HEK293T (cell line): ENCODE results near the gene ADCY2.

Experiments
- CTCF ChIA-PET: fragments of 350-600 bp; formaldehyde crosslinking; extraction: SDS; loops from one replicate; lab custom pipeline; 2021; ENCODE audit warnings: antibody characterized with exemption, inconsistent platforms; lab: Yijun Ruan, JAX
- POLR2A ChIA-PET: fragments of 350-600 bp; formaldehyde crosslinking; extraction: SDS; loops from one replicate; lab custom pipeline; 2020; ENCODE audit warnings: antibody characterized with exemption, inconsistent platforms; lab: Yijun Ruan, JAX
- DNase-seq: peaks from one replicate; pipeline ENCODE4 v3.0.0; 2012; ENCODE audit warnings: mixed read lengths; ENCODE audit errors: extremely low spot score
- ARNT ChIP-seq: fragments of 450-650 bp; IDR thresholded peaks from 2 replicates; pipeline ENCODE4 v1.6.1; 2017; ENCODE audit warnings: mild to moderate bottlenecking
- BHLHE40 ChIP-seq: fragments of 450-650 bp; IDR thresholded peaks from 2 replicates; pipeline ENCODE4 v1.6.1; 2016; ENCODE audit warnings: mild to moderate bottlenecking, moderate library complexity, borderline replicate concordance
- CTBP1 ChIP-seq: fragments of 450-650 bp; IDR thresholded peaks from 2 replicates; pipeline ENCODE4 v1.6.1; 2016; ENCODE audit warnings: borderline replicate concordance
- ELF4 ChIP-seq: fragments of 450-650 bp; IDR thresholded peaks from 2 replicates; pipeline ENCODE4 v1.6.1; 2017; ENCODE audit warnings: antibody characterized with exemption
- FOXA1 ChIP-seq: fragments of 450-650 bp; IDR thresholded peaks from 2 replicates; pipeline ENCODE4 v1.6.1; 2016; ENCODE audit warnings: mild to moderate bottlenecking
- FOXK2 ChIP-seq: fragments of 450-650 bp; IDR thresholded peaks from 2 replicates; pipeline ENCODE4 v1.6.1; 2016; ENCODE audit warnings: mild to moderate bottlenecking
- FOXM1 ChIP-seq: fragments of 450-650 bp; IDR thresholded peaks from 2 replicates; pipeline ENCODE4 v1.6.1; 2017; ENCODE audit warnings: mild to moderate bottlenecking, borderline replicate concordance
- HDGF ChIP-seq: fragments of 450-650 bp; IDR thresholded peaks from 2 replicates; pipeline ENCODE4 v1.6.1; 2017; ENCODE audit warnings: antibody characterized with exemption, borderline replicate concordance
- L3MBTL2 ChIP-seq: fragments of 450-650 bp; conservative IDR thresholded peaks from 2 replicates; pipeline ENCODE4 v1.6.1; 2016; ENCODE audit warnings: mild to moderate bottlenecking
- LEF1 ChIP-seq: fragments of 450-650 bp; IDR thresholded peaks from 2 replicates; pipeline ENCODE4 v1.6.1; 2017; ENCODE audit warnings: mild to moderate bottlenecking, borderline replicate concordance
- NFRKB ChIP-seq: fragments of 450-650 bp; IDR thresholded peaks from 2 replicates; pipeline ENCODE4 v1.6.1; 2016; ENCODE audit warnings: mild to moderate bottlenecking, moderate library complexity
- SP1 ChIP-seq: fragments of 450-650 bp; IDR thresholded peaks from 2 replicates; pipeline ENCODE4 v1.6.1; 2017
- SUZ12 ChIP-seq: fragments of 450-650 bp; IDR thresholded peaks from 2 replicates; pipeline ENCODE4 v1.6.1; 2016; ENCODE audit warnings: mild to moderate bottlenecking
- TARDBP ChIP-seq: fragments of 450-650 bp; IDR thresholded peaks from 2 replicates; pipeline ENCODE4 v1.6.1; 2016
- ZNF384 ChIP-seq: fragments of 450-650 bp; IDR thresholded peaks from 2 replicates; pipeline ENCODE4 v1.6.1; 2016
- TF ChIP-seq, protein P1 (sequence below): fragments of 450-650 bp; IDR thresholded peaks from 2 replicates; pipeline ENCODE4 v1.6.1; 2016

ADCY2 gene

GRCh38 chr5:7756453-7756852 is 360.5 kb downstream of the ADCY2 start:
- ChIA-PET POLR2A (no interaction called here), CTCF (no interaction called here)
- no peak for DNase-seq
- no peak for TF ChIP-seq L3MBTL2
- no peak for TF ChIP-seq ARNT
- TF ChIP-seq SP1 = no peak
- TF ChIP-seq BHLHE40 = no peak
- no peak for TF ChIP-seq CTBP1
- TF ChIP-seq, protein P1, sequence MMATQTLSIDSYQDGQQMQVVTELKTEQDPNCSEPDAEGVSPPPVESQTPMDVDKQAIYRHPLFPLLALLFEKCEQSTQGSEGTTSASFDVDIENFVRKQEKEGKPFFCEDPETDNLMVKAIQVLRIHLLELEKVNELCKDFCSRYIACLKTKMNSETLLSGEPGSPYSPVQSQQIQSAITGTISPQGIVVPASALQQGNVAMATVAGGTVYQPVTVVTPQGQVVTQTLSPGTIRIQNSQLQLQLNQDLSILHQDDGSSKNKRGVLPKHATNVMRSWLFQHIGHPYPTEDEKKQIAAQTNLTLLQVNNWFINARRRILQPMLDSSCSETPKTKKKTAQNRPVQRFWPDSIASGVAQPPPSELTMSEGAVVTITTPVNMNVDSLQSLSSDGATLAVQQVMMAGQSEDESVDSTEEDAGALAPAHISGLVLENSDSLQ = no peak
- no peak for TF ChIP-seq HDGF
- TF ChIP-seq ELF4 = no peak
- TF ChIP-seq ZNF384 = no peak
- TF ChIP-seq TARDBP = no peak
- TF ChIP-seq SUZ12 = no peak
- no peak for TF ChIP-seq FOXM1

GRCh38 chr5:7759257-7759871 is 363.4 kb downstream of the ADCY2 start:
- TF ChIP-seq CTBP1 = no peak
- no peak for TF ChIP-seq LEF1
- TF ChIP-seq SUZ12 = no peak
- TF ChIP-seq NFRKB = no peak
- TF ChIP-seq BHLHE40 = no peak
- no peak for TF ChIP-seq FOXK2
- TF ChIP-seq FOXA1 = no peak
- TF ChIP-seq ELF4 = no peak
- TF ChIP-seq ARNT = no peak
- TF ChIP-seq, protein P1 = no peak
- TF ChIP-seq L3MBTL2 = no peak
- TF ChIP-seq SP1 = no peak

DNA sequence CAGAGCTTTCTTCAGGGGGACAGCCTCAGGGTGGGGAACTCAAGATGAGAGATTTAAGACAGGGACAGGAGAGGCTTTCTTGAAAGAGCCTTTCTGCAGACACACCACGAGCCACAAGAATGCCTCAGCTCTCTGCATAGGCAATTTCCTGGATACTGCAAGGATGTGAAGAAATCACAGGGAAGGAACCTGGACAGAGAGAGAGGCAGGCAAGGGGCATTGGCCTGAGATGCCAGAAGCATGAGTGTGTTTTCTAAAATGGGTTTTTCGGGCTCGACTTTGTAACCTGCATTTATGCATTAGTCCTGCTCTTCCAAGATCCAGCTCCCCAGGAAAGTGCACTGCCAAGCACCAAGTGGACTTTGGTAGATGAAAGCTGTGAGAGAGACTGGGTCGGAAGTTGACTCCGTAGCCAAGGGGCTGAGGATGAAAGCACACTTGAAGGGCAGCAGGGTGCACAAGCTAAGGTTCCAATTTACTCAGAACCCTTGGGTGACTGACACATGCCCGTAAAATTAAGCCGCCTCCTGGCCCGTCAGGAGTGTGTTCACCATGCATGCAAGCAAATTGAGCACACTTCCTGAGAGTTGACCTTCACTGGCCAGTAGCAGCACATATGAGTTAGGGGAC is 364.1 kb downstream of the ADCY2 start:
- ChIA-PET CTCF (no interaction called here), POLR2A (no interaction called here)
- no peak for DNase-seq
- TF ChIP-seq BHLHE40 = no peak
- no peak for TF ChIP-seq FOXM1
- no peak for TF ChIP-seq SUZ12
- no peak for TF ChIP-seq TARDBP
- no peak for TF ChIP-seq FOXA1
- no peak for TF ChIP-seq L3MBTL2
- TF ChIP-seq CTBP1 = no peak
- no peak for TF ChIP-seq LEF1
- TF ChIP-seq SP1 = no peak
- TF ChIP-seq ZNF384 = no peak
- TF ChIP-seq NFRKB = no peak
- TF ChIP-seq, protein P1 = no peak
- TF ChIP-seq ARNT = no peak
- no peak for TF ChIP-seq ELF4
- TF ChIP-seq FOXK2 = no peak
- no peak for TF ChIP-seq HDGF

More at GRCh38 chr5:7759257-7759871, 363.4 kb downstream of the ADCY2 start:
- ChIA-PET POLR2A (no interaction called here), CTCF (no interaction called here)
- DNase-seq = no peak

DNA sequence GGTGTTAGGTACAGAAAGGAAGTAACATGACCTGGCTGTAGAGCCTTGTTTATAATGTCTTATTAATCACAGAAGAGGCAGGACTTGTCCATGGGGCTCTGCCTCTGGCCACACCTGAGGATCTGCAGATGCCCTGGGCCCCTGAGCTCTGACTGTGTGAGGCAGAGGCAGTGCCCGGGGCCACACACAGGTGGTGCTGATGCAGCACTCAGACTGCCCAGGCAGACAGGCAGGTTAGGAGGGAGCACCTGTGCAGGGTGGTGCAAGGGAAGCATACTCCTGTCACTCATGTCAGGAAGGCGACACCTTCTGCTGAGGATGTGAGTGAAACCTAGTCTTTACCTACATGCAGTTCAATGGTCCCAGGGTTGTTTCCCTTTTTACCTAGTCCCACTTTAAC is 366.3 kb downstream of the ADCY2 start:
- no peak for DNase-seq

DNA sequence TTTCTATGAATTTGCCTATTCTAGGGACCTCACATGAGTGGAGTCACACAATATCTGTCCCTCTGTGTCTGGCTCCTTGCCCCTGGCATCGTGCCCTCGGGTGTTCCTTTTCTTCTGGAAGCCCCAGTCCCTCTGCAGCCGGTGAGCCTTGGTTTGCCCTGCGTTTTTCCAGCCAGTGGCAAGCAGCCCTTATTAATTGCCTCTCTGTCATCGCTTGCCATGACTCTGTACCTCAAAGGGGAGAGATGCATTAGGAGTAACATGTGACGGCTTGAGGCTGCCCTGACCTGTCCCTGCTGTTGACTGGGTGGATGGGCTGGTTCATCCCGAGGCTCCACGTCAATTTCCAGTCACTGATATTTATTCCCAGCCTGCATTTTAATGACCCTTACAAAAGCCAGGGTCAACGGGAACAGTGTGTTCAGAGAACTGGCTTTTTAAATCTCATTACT is 367.7 kb downstream of the ADCY2 start:
- ChIA-PET POLR2A (no interaction called here), CTCF (no interaction called here)
- no peak for DNase-seq
- no peak for TF ChIP-seq BHLHE40
- no peak for TF ChIP-seq L3MBTL2
- no peak for TF ChIP-seq FOXK2
- no peak for TF ChIP-seq SUZ12
- no peak for TF ChIP-seq SP1
- TF ChIP-seq LEF1 = no peak
- TF ChIP-seq ELF4 = no peak
- no peak for TF ChIP-seq ZNF384
- TF ChIP-seq CTBP1 = no peak

More for the DNA sequence above, 366.3 kb downstream of the ADCY2 start:
- ChIA-PET POLR2A (no interaction called here), CTCF (no interaction called here)
- TF ChIP-seq ELF4 (no peak), HDGF (no peak), ZNF384 (no peak), NFRKB (no peak), FOXA1 (no peak), FOXK2 (no peak), CTBP1 (no peak), LEF1 (no peak), TARDBP (no peak), BHLHE40 (no peak), ARNT (no peak), L3MBTL2 (no peak)

- POLR2A ChIA-PET = no interaction called here
- no peak for DNase-seq
- CTCF ChIA-PET = interaction anchor here (1.7 kb wide), 1 partner anchor 9 kb away, joined by 5 read pairs; no protein-coding TSS in a partner anchor
- no peak for TF ChIP-seq L3MBTL2
- TF ChIP-seq LEF1 = no peak
- TF ChIP-seq ELF4 = no peak
- no peak for TF ChIP-seq BHLHE40
- TF ChIP-seq SUZ12 = no peak
- no peak for TF ChIP-seq NFRKB
- no peak for TF ChIP-seq CTBP1
- no peak for TF ChIP-seq ZNF384
- no peak for TF ChIP-seq FOXM1
- no peak for TF ChIP-seq TARDBP
- TF ChIP-seq SP1 = no peak
- TF ChIP-seq HDGF = no peak
- TF ChIP-seq ARNT = no peak
- no peak for TF ChIP-seq FOXA1
- TF ChIP-seq, protein P1 = no peak
Measured at GRCh38 chr5:7764452-7764851, 368.5 kb downstream of the ADCY2 start.
